ENCODE measurements around the gene ABR. TPM values are rescaled to one million over a fixed set of nuclear protein-coding genes. Genes with fewer than 3 reads are reported as not detected.

Gene ABR
- total and polyA plus RNA-seq, 10 donors: 18.5 to 183 (median 121) TPM

DNA sequence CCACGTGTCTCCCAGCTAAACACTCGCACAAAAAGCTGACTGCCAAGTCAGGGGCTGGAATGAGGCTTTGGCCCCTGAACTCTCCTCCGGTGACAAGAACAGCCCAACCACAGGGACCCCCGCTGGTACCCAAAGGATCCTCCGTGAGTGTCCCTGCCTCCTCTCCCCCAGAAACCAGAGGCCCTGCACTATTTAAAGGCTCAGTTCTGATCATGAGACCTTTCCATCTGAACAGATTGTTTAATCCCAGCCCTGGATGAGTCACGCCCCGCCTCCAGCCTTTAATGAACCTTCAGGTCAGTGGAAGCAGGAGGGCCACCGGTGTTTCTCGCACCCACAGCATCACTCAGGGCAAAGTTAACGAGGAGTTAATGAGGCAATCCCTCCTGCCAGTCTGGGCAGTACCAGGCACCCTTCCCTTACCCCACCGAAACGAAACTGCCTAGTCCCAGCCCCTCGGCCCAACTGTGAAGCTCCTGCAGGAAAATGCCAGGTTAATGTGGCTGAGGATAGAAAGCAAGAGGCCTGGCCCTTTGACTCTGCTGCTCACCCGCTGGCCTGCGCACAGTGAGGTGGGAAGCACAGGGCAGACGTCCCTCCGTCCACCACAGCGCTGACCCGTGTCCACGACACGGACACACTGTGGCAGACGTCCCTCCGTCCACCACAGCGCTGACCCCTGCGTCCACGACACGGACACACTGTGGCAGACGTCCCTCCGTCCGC is 150.4 kb downstream of the ABR start:
- intact Hi-C loops (cut with DNase I; ENCODE audit: low total_unique reads): no loop called here
- H3K9me3 ChIP-seq: no peaks in the 10 kb centered on the region
- no peak overlapping the region for H3K27ac ChIP-seq
- no peak for DNase-seq
- peaks cover 0 to 90% (median 15%) of the 10 kb centered on the region in 6 donors for H3K36me3 ChIP-seq
- no peaks in the 10 kb centered on the region for H3K27me3 ChIP-seq (replicated peaks in 1 of 7)
- no peak overlapping the region for H3K4me3 ChIP-seq
- TF ChIP-seq POLR2AphosphoS5 (IDR thresholded peaks at IDR 0.05): no peak
- TF ChIP-seq POLR2A (IDR thresholded peaks at IDR 0.05): no peak
- TF ChIP-seq, protein P1, sequence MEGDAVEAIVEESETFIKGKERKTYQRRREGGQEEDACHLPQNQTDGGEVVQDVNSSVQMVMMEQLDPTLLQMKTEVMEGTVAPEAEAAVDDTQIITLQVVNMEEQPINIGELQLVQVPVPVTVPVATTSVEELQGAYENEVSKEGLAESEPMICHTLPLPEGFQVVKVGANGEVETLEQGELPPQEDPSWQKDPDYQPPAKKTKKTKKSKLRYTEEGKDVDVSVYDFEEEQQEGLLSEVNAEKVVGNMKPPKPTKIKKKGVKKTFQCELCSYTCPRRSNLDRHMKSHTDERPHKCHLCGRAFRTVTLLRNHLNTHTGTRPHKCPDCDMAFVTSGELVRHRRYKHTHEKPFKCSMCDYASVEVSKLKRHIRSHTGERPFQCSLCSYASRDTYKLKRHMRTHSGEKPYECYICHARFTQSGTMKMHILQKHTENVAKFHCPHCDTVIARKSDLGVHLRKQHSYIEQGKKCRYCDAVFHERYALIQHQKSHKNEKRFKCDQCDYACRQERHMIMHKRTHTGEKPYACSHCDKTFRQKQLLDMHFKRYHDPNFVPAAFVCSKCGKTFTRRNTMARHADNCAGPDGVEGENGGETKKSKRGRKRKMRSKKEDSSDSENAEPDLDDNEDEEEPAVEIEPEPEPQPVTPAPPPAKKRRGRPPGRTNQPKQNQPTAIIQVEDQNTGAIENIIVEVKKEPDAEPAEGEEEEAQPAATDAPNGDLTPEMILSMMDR (IDR thresholded peaks at IDR 0.05 in 8 of 11, conservative IDR thresholded peaks at IDR 0.05 in 3 of 11): no peak
- 85 to 89% (median 88%) methylated on average over 30 of the region's 30 CpGs for WGBS, 5 donors
- peaks cover 0 to 41% (median 13%) of the 10 kb centered on the region in 6 donors for H3K4me1 ChIP-seq

DNA sequence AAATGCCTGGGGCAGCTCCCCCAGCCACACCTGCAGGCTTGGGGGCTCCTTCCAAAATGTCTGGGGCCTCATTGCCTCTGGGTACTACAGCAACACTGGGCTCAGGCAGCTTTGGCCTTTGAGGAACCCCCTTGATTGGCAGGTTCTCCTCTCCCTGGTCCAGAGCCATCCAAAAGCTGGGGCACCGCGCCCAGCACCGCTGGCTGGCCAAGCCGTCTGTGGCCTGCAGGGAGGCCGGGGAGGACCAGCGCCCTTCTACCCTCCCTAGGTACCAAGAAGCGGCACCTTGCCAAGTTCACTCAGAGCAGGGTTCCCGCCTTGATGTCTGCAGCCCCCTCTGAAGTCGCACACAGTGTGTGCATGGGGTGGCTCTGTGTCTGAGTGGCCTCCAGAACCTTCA is 152.7 kb downstream of the ABR start:
- H3K4me1 ChIP-seq: peaks cover 0 to 31% (median 9%) of the 10 kb centered on the region in 6 donors
- intact Hi-C loops (cut with DNase I; ENCODE audit: low total_unique reads): no loop called here
- DNase-seq: no peak
- no peaks in the 10 kb centered on the region for H3K27me3 ChIP-seq (replicated peaks in 1 of 7)
- H3K36me3 ChIP-seq: peaks cover 0 to 93% (median 9%) of the 10 kb centered on the region in 6 donors
- no peaks in the 10 kb centered on the region for H3K9me3 ChIP-seq
- no peak overlapping the region for H3K27ac ChIP-seq
- TF ChIP-seq POLR2A (IDR thresholded peaks at IDR 0.05): no peak
- TF ChIP-seq, protein P1 (IDR thresholded peaks at IDR 0.05 in 8 of 11, conservative IDR thresholded peaks at IDR 0.05 in 3 of 11): no peak
- no peak for TF ChIP-seq POLR2AphosphoS5 (IDR thresholded peaks at IDR 0.05)
- H3K4me3 ChIP-seq: no peak overlapping the region
- 74 to 98% (median 93%) methylated on average over 3 to 9 of the region's 9 CpGs for WGBS, 5 donors

GRCh38 chr17:1026599-1026975 is 153.2 kb downstream of the ABR start:
- H3K36me3 ChIP-seq: peaks cover 0 to 92% (median 9%) of the 10 kb centered on the region in 6 donors
- DNase-seq: no peak
- H3K4me3 ChIP-seq: no peak overlapping the region
- intact Hi-C loops (cut with DNase I; ENCODE audit: low total_unique reads): no loop called here
- peaks cover 0 to 28% (median 7%) of the 10 kb centered on the region in 6 donors for H3K4me1 ChIP-seq
- H3K9me3 ChIP-seq: no peaks in the 10 kb centered on the region
- H3K27me3 ChIP-seq (replicated peaks in 1 of 7): no peaks in the 10 kb centered on the region
- WGBS, 5 donors: 89 to 95% (median 94%) methylated on average over 9 to 10 of the region's 10 CpGs
- TF ChIP-seq POLR2AphosphoS5 (IDR thresholded peaks at IDR 0.05) (no peak), POLR2A (IDR thresholded peaks at IDR 0.05) (no peak)
- TF ChIP-seq, protein P1 (IDR thresholded peaks at IDR 0.05 in 8 of 11, conservative IDR thresholded peaks at IDR 0.05 in 3 of 11): no peak
- H3K27ac ChIP-seq: no peak overlapping the region

- H3K4me1 ChIP-seq: peaks cover 0 to 22% (median 5%) of the 10 kb centered on the region in 6 donors
- H3K36me3 ChIP-seq: peaks cover 0 to 92% (median 9%) of the 10 kb centered on the region in 6 donors
- TF ChIP-seq POLR2A (IDR thresholded peaks at IDR 0.05) (no peak), POLR2AphosphoS5 (IDR thresholded peaks at IDR 0.05) (peak in 1 of 3 donors; percentile 45)
- TF ChIP-seq, protein P1 (IDR thresholded peaks at IDR 0.05 in 8 of 11, conservative IDR thresholded peaks at IDR 0.05 in 3 of 11): no peak
- intact Hi-C loops (cut with DNase I; ENCODE audit: low total_unique reads): no loop called here
- no peaks in the 10 kb centered on the region for H3K27me3 ChIP-seq (replicated peaks in 1 of 7)
- H3K27ac ChIP-seq: no peak overlapping the region
- no peak overlapping the region for H3K4me3 ChIP-seq
- 85 to 94% (median 93%) methylated on average over 12 to 30 of the region's 30 CpGs for WGBS, 5 donors
- DNase-seq: no peak
- H3K9me3 ChIP-seq: no peaks in the 10 kb centered on the region
Measured at GRCh38 chr17:1025733-1026598, 153.8 kb downstream of the ABR start.

Data from spleen (tissue), 11 donors.